NCI-H2171 (cell line): ENCODE results near the gene NUAK2.
A peak's percentile ranks its signal among the peaks of the same experiment; 100 is the strongest.

Experiments
- DNase-seq: peaks from one replicate; lab custom pipeline; 2025; lab: John Stamatoyannopoulos, UW

NUAK2 gene

GRCh38 chr1:205319081-205320018 is 2.2 kb downstream of the NUAK2 start:
- DNase-seq = no peak

- DNase-seq = no peak
These were observed 3.1 kb downstream of the NUAK2 start for GRCh38 chr1:205318231-205318991.

- no peak for DNase-seq
These were observed 4.1 kb downstream of the NUAK2 start for GRCh38 chr1:205317311-205317917.

- no peak for DNase-seq
These were observed 5.4 kb downstream of the NUAK2 start for GRCh38 chr1:205316161-205316566.

GRCh38 chr1:205315008-205315618 is 6.4 kb downstream of the NUAK2 start:
- DNase-seq = no peak

GRCh38 chr1:205313563-205314308 is 7.8 kb downstream of the NUAK2 start:
- no peak for DNase-seq

- no peak for DNase-seq
These were observed 8.5 kb downstream of the NUAK2 start for GRCh38 chr1:205312866-205313562.

GRCh38 chr1:205310976-205311704 is 10.4 kb downstream of the NUAK2 start:
- DNase-seq = no peak

- no peak for DNase-seq
These were observed 11.8 kb downstream of the NUAK2 start for GRCh38 chr1:205309741-205310140.

GRCh38 chr1:205306929-205307566 is 14.5 kb downstream of the NUAK2 start:
- no peak for DNase-seq

- no peak for DNase-seq
These were observed 16.9 kb downstream of the NUAK2 start for GRCh38 chr1:205304695-205305070.

- no peak for DNase-seq
These were observed 17.4 kb downstream of the NUAK2 start for GRCh38 chr1:205304046-205304694.

- no peak for DNase-seq
These were observed 18.2 kb downstream of the NUAK2 start for GRCh38 chr1:205303247-205303888.

GRCh38 chr1:205301842-205302588 is 19.5 kb downstream of the NUAK2 start:
- no peak for DNase-seq

GRCh38 chr1:205301205-205301821 is 20.2 kb downstream of the NUAK2 start:
- DNase-seq = peak; percentile 69

- no peak for DNase-seq
These were observed 21.4 kb downstream of the NUAK2 start for GRCh38 chr1:205300149-205300548.

- DNase-seq = peak; percentile 89
These were observed 23.2 kb downstream of the NUAK2 start for GRCh38 chr1:205298191-205298994.
